HCT116 (cell line): ENCODE measurements around the gene HPS1. TPM values are rescaled to one million over a fixed set of nuclear protein-coding genes. Genes with fewer than 3 reads are reported as not detected.

Experiments
- ATAC-seq: fragments of 200-7000 bp; cut with Tn5 transposase; 2 replicates; pipeline ENCODE4 v1.9.1; 2020; ENCODE audit warnings: mild to moderate bottlenecking, moderate library complexity
- BruUV-seq: library from RNA; stranded (reverse); fragments of 400-500 nt; replicated peaks from 2 replicates; lab custom pipeline; 2021; lab: Mats Ljungman, UMichigan
- CTCF ChIA-PET: fragments of 300-600 bp; sonication (Branson Sonifier 250); formaldehyde crosslinking; loops from one replicate; lab custom pipeline; 2021; ENCODE audit warnings: antibody characterized with exemption; lab: Charles Lee
- POLR2A ChIA-PET: fragments of 300-600, 350-600 bp; sonication (Branson Sonifier 250); formaldehyde crosslinking; loops from one replicate; lab custom pipeline; 2021; ENCODE audit warnings: antibody characterized with exemption; lab: Charles Lee
- RAD21 ChIA-PET, 2 experiments: fragments of 300-600 bp; sonication (Branson Sonifier 250); formaldehyde crosslinking; loops; one replicate each; lab custom pipeline; 2023; ENCODE audit warnings: low total read pairs in 2 of 2; ENCODE audit not compliant: uncharacterized antibody in 2 of 2, unreplicated experiment in 2 of 2, low non-redundant PET in 1 of 2; lab: Charles Lee
- DNase-seq: peaks from one replicate; pipeline ENCODE4 v3.0.0-alpha.2; 2010; ENCODE audit warnings: low read depth, low spot score
- H2AFZ ChIP-seq: fragments of 200-600 bp; shearing (Covaris generic), sonication (generic); 2 replicates; pipeline ENCODE4 v1.6.1; 2017; ENCODE audit warnings: low read depth, mixed run types, mixed read lengths, antibody characterized with exemption, low read length; ENCODE audit not compliant: poor library complexity, severe bottlenecking
- H3K27ac ChIP-seq: 2 replicates; pipeline ENCODE4 v1.5.1; 2012; ENCODE audit warnings: low read depth, low read length
- H3K27me3 ChIP-seq: fragments of 200-600 bp; sonication (generic); 2 replicates; pipeline ENCODE4 v1.6.1; 2016; ENCODE audit warnings: mixed run types, low read length, mixed read lengths; ENCODE audit not compliant: insufficient read depth
- H3K36me3 ChIP-seq, 2 experiments: fragments of 200-500 bp in 1 of 2; fragments of 200-600 bp in 1 of 2; sonication (Bioruptor generic) in 1 of 2; sonication (generic) in 1 of 2; 2 replicates each; pipeline versions ENCODE4 v1.5.1 to v1.6.1; 2014 to 2016; ENCODE audit warnings: low read length in 2 of 2, inconsistent platforms in 1 of 2, mixed read lengths in 1 of 2, mixed run types in 1 of 2; ENCODE audit not compliant: insufficient read depth in 2 of 2, control insufficient read depth in 1 of 2
- H3K4me1 ChIP-seq, 2 experiments: fragments of 200-600 bp in 1 of 2; sonication (generic) in 1 of 2; 2 replicates each; pipeline versions ENCODE4 v1.5.1 to v1.6.1; 2012 to 2017; ENCODE audit warnings: low read length in 2 of 2, inconsistent platforms in 1 of 2, mild to moderate bottlenecking in 1 of 2, mixed read lengths in 1 of 2, mixed run types in 1 of 2, moderate library complexity in 1 of 2; ENCODE audit not compliant: insufficient read depth in 2 of 2, control insufficient read depth in 1 of 2
- H3K4me2 ChIP-seq: fragments of 200-600 bp; sonication (generic); 2 replicates; pipeline ENCODE4 v1.6.1; 2017; ENCODE audit warnings: mixed run types, low read length, mixed read lengths
- H3K4me3 ChIP-seq, 2 experiments: fragments of 200-600 bp in 1 of 2; sonication (generic) in 1 of 2; replicated peaks in 1 of 2; 2 replicates each; pipeline ENCODE4 v1.5.1; 2011 to 2016; ENCODE audit warnings: low read length in 2 of 2, control low read depth in 1 of 2, low read depth in 1 of 2, mild to moderate bottlenecking in 1 of 2, mixed read lengths in 1 of 2, mixed run types in 1 of 2
- H3K79me2 ChIP-seq: fragments of 200-600 bp; sonication (generic); 2 replicates; pipeline ENCODE4 v1.6.1; 2017; ENCODE audit warnings: mild to moderate bottlenecking, mixed run types, low read length, moderate library complexity, mixed read lengths; ENCODE audit not compliant: insufficient read depth
- H3K9ac ChIP-seq: fragments of 200-600 bp; sonication (generic); 2 replicates; pipeline ENCODE4 v1.6.1; 2016; ENCODE audit warnings: low read length, mixed read lengths
- H3K9me2 ChIP-seq: fragments of 200-600 bp; sonication (generic), shearing (Covaris generic); 2 replicates; pipeline ENCODE4 v1.6.1; 2017; ENCODE audit warnings: mixed run types, mild to moderate bottlenecking, moderate library complexity; ENCODE audit not compliant: insufficient read depth
- H3K9me3 ChIP-seq, 2 experiments: fragments of 200-500 bp in 1 of 2; fragments of 200-600 bp in 1 of 2; sonication (Bioruptor generic) in 1 of 2; sonication (generic) in 1 of 2; 2 replicates each; pipeline ENCODE4 v1.6.1; 2014 to 2017; ENCODE audit warnings: low read length in 2 of 2, mixed read lengths in 2 of 2, inconsistent platforms in 1 of 2, low read depth in 1 of 2, mild to moderate bottlenecking in 1 of 2, mixed run types in 1 of 2, moderate library complexity in 1 of 2; ENCODE audit not compliant: control insufficient read depth in 1 of 2, insufficient read depth in 1 of 2
- H4K20me1 ChIP-seq: fragments of 200-600 bp; sonication (generic), shearing (Covaris generic); 2 replicates; pipeline ENCODE4 v1.6.1; 2017; ENCODE audit warnings: mixed run types, mild to moderate bottlenecking, moderate library complexity; ENCODE audit not compliant: insufficient read depth
- CBX3 ChIP-seq: IDR thresholded peaks from 2 replicates; pipeline ENCODE4 v1.6.1; 2012; ENCODE audit warnings: low read depth
- FOSL1 ChIP-seq: IDR thresholded peaks from 2 replicates; pipeline ENCODE4 v1.6.1; 2012; ENCODE audit warnings: low read depth
- SRF ChIP-seq: IDR thresholded peaks from 2 replicates; pipeline ENCODE4 v1.6.1; 2012; ENCODE audit warnings: low read depth
- ZBTB33 ChIP-seq: IDR thresholded peaks from 2 replicates; pipeline ENCODE4 v1.6.1; 2011; ENCODE audit warnings: mild to moderate bottlenecking, low read length, moderate library complexity; ENCODE audit not compliant: insufficient replicate concordance; ENCODE audit errors: extremely low read depth
- intact Hi-C: fragments of 100-400 bp; cut with micrococcal nuclease; formaldehyde crosslinking; loops from 2 replicates; pipeline ENCODE4 v1.10.0; 2022
- total RNA-seq: library from RNA; stranded (reverse); gene quantifications from one replicate; pipeline ENCODE4 v1.2.1, GENCODE V29; 2021; ENCODE audit not compliant: unreplicated experiment

HPS1 gene
- total RNA-seq, 1 experiment from 2014 or later = 64.3 TPM

DNA sequence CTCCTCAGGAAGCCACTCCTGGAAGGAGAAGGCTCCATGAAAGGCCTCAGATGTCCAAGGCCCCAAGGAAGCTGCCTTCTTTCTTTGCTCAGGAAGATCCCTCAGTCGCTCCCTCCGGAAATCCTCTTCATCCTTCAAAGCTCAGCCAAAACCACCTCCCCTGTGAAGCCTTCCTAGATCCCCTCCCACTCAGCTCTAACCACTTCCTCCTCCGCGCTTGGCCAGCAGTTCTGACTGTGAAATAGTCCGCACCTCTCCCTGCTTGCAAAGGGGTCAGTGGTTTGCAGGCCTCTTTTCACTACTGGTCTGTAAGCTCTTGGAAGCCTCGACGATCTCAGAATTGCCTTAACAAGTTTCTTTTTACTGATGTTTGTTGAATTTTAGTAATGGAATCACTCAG lies 55.7 kb downstream of the HPS1 start:
- H3K27me3 ChIP-seq = no peaks in the 10 kb centered on the region
- POLR2A ChIA-PET = interaction anchor here (1.2 kb wide), 1 partner anchor 24 kb away, joined by 3 read pairs; the partner anchor contains the start of gene PYROXD2
- CTCF ChIA-PET = no interaction called here
- H3K79me2 ChIP-seq = no peaks in the 10 kb centered on the region
- H2AFZ ChIP-seq = no peak overlapping the region
- no peaks in the 10 kb centered on the region for H4K20me1 ChIP-seq
- ATAC-seq = no peak
- H3K9me3 ChIP-seq = no peaks in the 10 kb centered on the region
- no peak for DNase-seq
- H3K27ac ChIP-seq = no peak overlapping the region
- BruUV-seq = no TSS peak
- intact Hi-C loops = no loop called here
- H3K4me3 ChIP-seq = no peak overlapping the region
- TF ChIP-seq CBX3 (no peak), FOSL1 (no peak)
- no peaks in the 10 kb centered on the region for H3K36me3 ChIP-seq
- RAD21 ChIA-PET = no interaction called here
- no peak overlapping the region for H3K4me2 ChIP-seq
- no peaks in the 10 kb centered on the region for H3K9me2 ChIP-seq
- H3K9ac ChIP-seq = no peak overlapping the region
- no peaks in the 10 kb centered on the region for H3K4me1 ChIP-seq

DNA sequence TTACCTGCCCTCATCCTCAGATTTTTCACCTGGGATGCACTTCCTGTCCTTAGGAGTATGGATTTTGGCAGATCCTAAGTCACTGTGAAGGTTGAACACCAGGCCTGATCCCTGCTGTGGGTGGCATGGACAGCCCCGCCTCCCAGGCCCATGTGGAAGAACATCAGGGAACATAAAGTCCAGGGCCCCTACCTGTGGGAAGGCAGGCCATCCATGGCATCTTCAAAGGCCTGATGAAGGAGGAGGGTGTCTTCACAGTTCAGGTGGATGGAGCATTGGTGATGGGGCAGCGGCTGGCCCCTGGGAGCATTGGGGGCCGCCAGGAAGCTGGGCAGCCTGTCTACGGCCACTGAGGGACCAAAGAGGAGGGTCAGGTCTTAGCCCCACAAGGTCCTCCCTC lies 56.3 kb downstream of the HPS1 start:
- no peaks in the 10 kb centered on the region for H3K4me1 ChIP-seq
- no TSS peak for BruUV-seq
- POLR2A ChIA-PET = no interaction called here
- H3K79me2 ChIP-seq = no peaks in the 10 kb centered on the region
- H2AFZ ChIP-seq = no peak overlapping the region
- H3K4me2 ChIP-seq = no peak overlapping the region
- H3K27ac ChIP-seq = no peak overlapping the region
- no peak overlapping the region for H3K4me3 ChIP-seq
- DNase-seq (no peak), ATAC-seq (no peak)
- no peaks in the 10 kb centered on the region for H4K20me1 ChIP-seq
- TF ChIP-seq SRF (no peak), ZBTB33 (no peak), FOSL1 (no peak)
- H3K9me3 ChIP-seq = no peaks in the 10 kb centered on the region
- CTCF ChIA-PET = no interaction called here
- no peaks in the 10 kb centered on the region for H3K27me3 ChIP-seq
- no peak overlapping the region for H3K9ac ChIP-seq
- intact Hi-C loops = no loop called here
- H3K36me3 ChIP-seq = no peaks in the 10 kb centered on the region
- H3K9me2 ChIP-seq = no peaks in the 10 kb centered on the region
- RAD21 ChIA-PET = no interaction called here
